ENCODE results near the gene CDYL. TPM values are rescaled to one million over a fixed set of nuclear protein-coding genes. Genes with fewer than 3 reads are reported as not detected.

Gene CDYL
- total RNA-seq, 4 donors from 2014 or later: 24.1 to 24.8 (median 24.5) TPM

- Histone ChIP-seq H3K36me3 (no peaks in the 10 kb centered on the region), H3K4me1 (peaks cover 14 to 25% of the 10 kb centered on the region in 2 donors), H3K4me3 (no peak overlapping the region), H3K9me3 (no peaks in the 10 kb centered on the region), H3K27me3 (no peaks in the 10 kb centered on the region), H3K27ac (peak overlapping the region; percentile 69 to 81 (median 73))
- ATAC-seq: no peak
- intact Hi-C loops (cut with DNase I; ENCODE audit: low total_unique reads): no loop called here
- in situ Hi-C loops (cut with MboI; ENCODE audit: low sequenced_read_pairs in 4 of 4): no loop called here
- no peak for TF ChIP-seq POLR2A (IDR thresholded peaks at IDR 0.05)
- TF ChIP-seq, protein P1, sequence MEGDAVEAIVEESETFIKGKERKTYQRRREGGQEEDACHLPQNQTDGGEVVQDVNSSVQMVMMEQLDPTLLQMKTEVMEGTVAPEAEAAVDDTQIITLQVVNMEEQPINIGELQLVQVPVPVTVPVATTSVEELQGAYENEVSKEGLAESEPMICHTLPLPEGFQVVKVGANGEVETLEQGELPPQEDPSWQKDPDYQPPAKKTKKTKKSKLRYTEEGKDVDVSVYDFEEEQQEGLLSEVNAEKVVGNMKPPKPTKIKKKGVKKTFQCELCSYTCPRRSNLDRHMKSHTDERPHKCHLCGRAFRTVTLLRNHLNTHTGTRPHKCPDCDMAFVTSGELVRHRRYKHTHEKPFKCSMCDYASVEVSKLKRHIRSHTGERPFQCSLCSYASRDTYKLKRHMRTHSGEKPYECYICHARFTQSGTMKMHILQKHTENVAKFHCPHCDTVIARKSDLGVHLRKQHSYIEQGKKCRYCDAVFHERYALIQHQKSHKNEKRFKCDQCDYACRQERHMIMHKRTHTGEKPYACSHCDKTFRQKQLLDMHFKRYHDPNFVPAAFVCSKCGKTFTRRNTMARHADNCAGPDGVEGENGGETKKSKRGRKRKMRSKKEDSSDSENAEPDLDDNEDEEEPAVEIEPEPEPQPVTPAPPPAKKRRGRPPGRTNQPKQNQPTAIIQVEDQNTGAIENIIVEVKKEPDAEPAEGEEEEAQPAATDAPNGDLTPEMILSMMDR (IDR thresholded peaks at IDR 0.05 in 4 of 5, conservative IDR thresholded peaks at IDR 0.05 in 1 of 5): no peak
- DNase-seq: no peak
Measured at GRCh38 chr6:4974962-4975361, 198.8 kb downstream of the CDYL start.

DNA sequence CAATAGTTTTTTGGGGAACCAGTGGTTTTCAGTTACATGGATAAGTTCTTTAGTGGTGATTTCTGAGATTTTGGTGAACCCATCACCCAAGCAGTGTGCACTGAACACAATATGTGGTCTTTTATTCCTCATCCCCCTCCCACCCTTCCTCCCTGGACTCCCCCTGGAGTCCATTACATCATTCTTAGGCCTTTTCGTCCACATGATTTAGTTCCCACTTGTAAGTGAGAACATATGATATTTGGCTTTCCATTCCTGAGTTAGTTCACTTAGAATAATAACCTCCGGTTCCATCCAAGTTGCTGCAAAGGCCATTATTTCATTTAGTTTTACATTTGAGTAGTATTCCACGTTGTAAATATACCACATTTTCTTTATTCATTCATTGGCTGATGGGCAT, 199.3 kb downstream of the CDYL start:
- DNase-seq (no peak), ATAC-seq (no peak)
- H3K4me1 ChIP-seq: peaks cover 12 to 20% of the 10 kb centered on the region in 2 donors
- TF ChIP-seq, protein P1 (IDR thresholded peaks at IDR 0.05 in 4 of 5, conservative IDR thresholded peaks at IDR 0.05 in 1 of 5): no peak
- TF ChIP-seq POLR2A (IDR thresholded peaks at IDR 0.05): no peak
- no peaks in the 10 kb centered on the region for H3K9me3 ChIP-seq
- H3K27ac ChIP-seq: no peak overlapping the region
- intact Hi-C loops (cut with DNase I; ENCODE audit: low total_unique reads) (no loop called here), in situ Hi-C loops (cut with MboI; ENCODE audit: low sequenced_read_pairs in 4 of 4) (no loop called here)
- H3K27me3 ChIP-seq: no peaks in the 10 kb centered on the region
- H3K4me3 ChIP-seq: no peak overlapping the region
- H3K36me3 ChIP-seq: no peaks in the 10 kb centered on the region

DNA sequence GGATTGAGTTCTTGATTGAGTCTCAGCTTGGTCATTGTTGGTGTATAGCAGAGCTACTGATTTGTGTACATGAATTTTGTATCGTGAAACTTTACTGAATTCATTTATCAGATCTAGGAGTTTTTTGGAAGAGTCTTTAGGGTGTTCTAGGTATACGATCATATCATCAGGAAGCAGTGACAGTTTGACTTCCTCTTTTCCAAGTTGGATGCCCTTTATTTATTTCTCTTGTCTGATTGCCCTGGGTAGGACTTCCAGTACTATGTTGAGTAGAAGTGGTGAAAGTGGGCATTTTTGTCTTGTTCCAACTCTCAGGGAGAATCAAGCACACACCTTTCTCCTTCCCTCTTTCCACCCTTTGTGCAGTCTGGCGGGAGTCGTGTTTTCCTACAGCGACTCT, 201.3 kb downstream of the CDYL start:
- DNase-seq (no peak), ATAC-seq (no peak)
- Histone ChIP-seq H3K27ac (no peak overlapping the region), H3K9me3 (no peaks in the 10 kb centered on the region), H3K4me3 (no peak overlapping the region), H3K27me3 (no peaks in the 10 kb centered on the region), H3K4me1 (peaks cover 12 to 18% of the 10 kb centered on the region in 2 donors), H3K36me3 (no peaks in the 10 kb centered on the region)
- intact Hi-C loops (cut with DNase I; ENCODE audit: low total_unique reads) (no loop called here), in situ Hi-C loops (cut with MboI; ENCODE audit: low sequenced_read_pairs in 4 of 4) (no loop called here)
- TF ChIP-seq, protein P1 (IDR thresholded peaks at IDR 0.05 in 4 of 5, conservative IDR thresholded peaks at IDR 0.05 in 1 of 5): no peak
- TF ChIP-seq POLR2A (IDR thresholded peaks at IDR 0.05): no peak

GRCh38 chr6:4979426-4979825, 203.2 kb downstream of the CDYL start:
- TF ChIP-seq POLR2A (IDR thresholded peaks at IDR 0.05): no peak
- TF ChIP-seq, protein P1 (IDR thresholded peaks at IDR 0.05 in 4 of 5, conservative IDR thresholded peaks at IDR 0.05 in 1 of 5): no peak
- in situ Hi-C loops (cut with MboI; ENCODE audit: low sequenced_read_pairs in 4 of 4): no loop called here
- Histone ChIP-seq H3K27me3 (no peaks in the 10 kb centered on the region), H3K4me3 (no peak overlapping the region), H3K27ac (no peak overlapping the region), H3K9me3 (no peaks in the 10 kb centered on the region), H3K4me1 (peaks cover 4% of the 10 kb centered on the region in 2 donors), H3K36me3 (no peaks in the 10 kb centered on the region)
- ATAC-seq (no peak), DNase-seq (no peak)
- intact Hi-C loops (cut with DNase I; ENCODE audit: low total_unique reads): no loop called here

DNA sequence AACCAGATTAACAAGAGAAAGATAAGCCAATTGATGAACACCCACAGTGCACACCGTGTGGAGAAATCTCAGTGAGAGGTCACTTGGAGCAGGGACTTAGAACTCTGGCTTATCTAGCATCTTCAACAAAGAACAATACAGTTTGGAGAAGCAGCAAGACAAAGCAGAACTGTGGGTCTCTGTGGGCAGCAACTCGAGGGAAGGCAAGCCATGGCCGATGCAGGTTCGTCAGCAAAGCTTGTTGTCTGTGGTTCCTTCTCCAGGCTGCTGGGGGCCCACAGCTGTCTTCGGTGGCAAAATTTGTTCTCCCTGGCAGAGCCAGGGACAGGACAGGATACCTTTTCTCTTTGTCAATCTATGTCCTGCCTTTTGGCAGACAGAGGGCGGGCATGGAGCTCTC, 205.6 kb downstream of the CDYL start:
- Histone ChIP-seq H3K27ac (no peak overlapping the region), H3K36me3 (no peaks in the 10 kb centered on the region), H3K9me3 (no peaks in the 10 kb centered on the region), H3K4me3 (no peak overlapping the region), H3K4me1 (no peaks in the 10 kb centered on the region), H3K27me3 (no peaks in the 10 kb centered on the region)
- ATAC-seq: no peak
- TF ChIP-seq, protein P1 (IDR thresholded peaks at IDR 0.05 in 4 of 5, conservative IDR thresholded peaks at IDR 0.05 in 1 of 5): no peak
- TF ChIP-seq POLR2A (IDR thresholded peaks at IDR 0.05): no peak
- in situ Hi-C loops (cut with MboI; ENCODE audit: low sequenced_read_pairs in 4 of 4): no loop called here
- intact Hi-C loops (cut with DNase I; ENCODE audit: low total_unique reads): no loop called here
- DNase-seq: no peak

Data from gastrocnemius medialis (tissue), 4 donors.